Psoas muscle (tissue), 8 donors: ENCODE measurements around the gene LRTM2. TPM values are rescaled to one million over a fixed set of nuclear protein-coding genes. Genes with fewer than 3 reads are reported as not detected.

Experiments used
- ATAC-seq, 4 donors: fragments of 200-7000 bp; cut with Tn5 transposase; one replicate each; pipeline ENCODE4 v1.9.1; 2020; ENCODE audit warnings: moderate library complexity in 3 of 4, mild to moderate bottlenecking in 2 of 4
- DNase-seq, 2 donors: peaks; one replicate each; pipeline ENCODE4 v3.0.0-alpha.2; 2020
- H3K27ac ChIP-seq: fragments of 200-600 bp; one replicate; pipeline ENCODE4 v1.8.0; 2022
- H3K27me3 ChIP-seq, 3 donors: fragments of 200-600 bp in 1 of 3; one replicate each; pipeline versions ENCODE4 v1.6.1 to v1.8.0; 2013 to 2022; ENCODE audit warnings: low read length in 2 of 3, mild to moderate bottlenecking in 2 of 3, moderate library complexity in 1 of 3; ENCODE audit not compliant: insufficient read depth in 3 of 3
- H3K36me3 ChIP-seq, 2 donors: fragments of 200-600 bp in 1 of 2; one replicate each; pipeline versions ENCODE4 v1.6.1 to v1.8.0; 2013 to 2022; ENCODE audit warnings: low read depth in 1 of 2, mild to moderate bottlenecking in 1 of 2, moderate library complexity in 1 of 2; ENCODE audit not compliant: insufficient read depth in 1 of 2
- H3K4me1 ChIP-seq: fragments of 200-600 bp; one replicate; pipeline ENCODE4 v1.8.0; 2022
- H3K4me3 ChIP-seq: fragments of 200-600 bp; one replicate; pipeline ENCODE4 v1.8.0; 2022; ENCODE audit warnings: mild to moderate bottlenecking
- H3K9me3 ChIP-seq: fragments of 200-600 bp; one replicate; pipeline ENCODE4 v1.8.0; 2022
- CTCF ChIP-seq: fragments of 200-600 bp; IDR thresholded peaks from one replicate; pipeline ENCODE4 v1.8.0; 2022; ENCODE audit warnings: antibody characterized with exemption
- WGBS, 3 donors: extraction: QIAGEN DNeasy Blood & Tissue Kit; methylation state at CpG; one replicate each; pipeline versions ENCODE4 v1.1.6 to v1.1.7; 2013; 5-methylcytosine and 5-hydroxymethylcytosine counted together
- intact Hi-C, 2 donors: fragments of 100-400 bp; cut with DNase I; formaldehyde crosslinking; loops; one replicate each; pipeline versions ENCODE4 v1.11.0 to v1.14.2; 2022
- polyA plus RNA-seq, 3 donors: library from polyadenylated mRNA; stranded (reverse); fragments of 200-250 nt; gene quantifications; one replicate each; pipeline ENCODE4 v1.2.3, GENCODE V29; 2013
- total RNA-seq, 4 donors: library from RNA; stranded (reverse); fragmentation: NEBNext Ultra II Directional in 2 of 4; extraction: Animal tissue kit (Norgen Biotek cat#: 25700) in 2 of 4; gene quantifications; one replicate each; pipeline versions ENCODE4 v1.2.1 to v1.2.4, GENCODE V29; 2021 to 2023
- donor health status: healthy with polysubstance abuse.
- donor health status: DM: no; HTN: no; CAD: no; lungs with moderate emphysema.
- donor health status: Bipolar disorder and iron deficiency.
- donor health status: healthy.
- donor health status: DM: yes; HTN: yes; CAD: no.
- donor health status: DM: no; HTN: no; CAD: no.
- donor health status: DM: no; HTN: no; CAD: no.
- donor health status: DM: yes; HTN: yes; CAD: no.

LRTM2 gene
- total and polyA plus RNA-seq, 7 donors: not detected

- no peak for ATAC-seq
- peak in 1 of 2 donors; percentile 42 for DNase-seq
- Histone ChIP-seq H3K27ac (peak overlapping the region; percentile 17), H3K27me3 (no peaks in the 10 kb centered on the region), H3K36me3 (no peaks in the 10 kb centered on the region), H3K9me3 (no peaks in the 10 kb centered on the region), H3K4me1 (peaks cover 19% of the 10 kb centered on the region), H3K4me3 (no peak overlapping the region)
- 87 to 91% (median 88%) methylated on average over 26 of the region's 26 CpGs for WGBS, 3 donors
- TF ChIP-seq CTCF: no peak
- intact Hi-C loops: loop anchor here in 1 of 2 donors (5.0 kb wide), 1 partner anchor 101 kb away; the partner anchor contains the start of gene ADIPOR2
Measured at GRCh38 chr12:1793426-1794210, 26.7 kb upstream of the LRTM2 start.

GRCh38 chr12:1794440-1795090 is 25.8 kb upstream of the LRTM2 start:
- no peak for ATAC-seq
- H3K27ac ChIP-seq: peak overlapping the region; percentile 80
- no peaks in the 10 kb centered on the region for H3K9me3 ChIP-seq
- peak in 1 of 2 donors; percentile 44 for DNase-seq
- H3K27me3 ChIP-seq: no peaks in the 10 kb centered on the region
- WGBS, 3 donors: 75 to 79% (median 79%) methylated on average over 15 of the region's 15 CpGs
- intact Hi-C loops: loop anchor here in 1 of 2 donors (5.0 kb wide), 2 partner anchors 102 to 243 kb away; partner anchors contain the start of gene ADIPOR2
- TF ChIP-seq CTCF: no peak
- peaks cover 17% of the 10 kb centered on the region for H3K4me1 ChIP-seq
- no peak overlapping the region for H3K4me3 ChIP-seq
- H3K36me3 ChIP-seq: no peaks in the 10 kb centered on the region

- peak overlapping the region; percentile 80 for H3K27ac ChIP-seq
- no peak for DNase-seq
Measured at GRCh38 chr12:1795221-1795784, 25.1 kb upstream of the LRTM2 start.

More at GRCh38 chr12:1795221-1795784, 25.1 kb upstream of the LRTM2 start:
- no peak for TF ChIP-seq CTCF
- no peaks in the 10 kb centered on the region for H3K27me3 ChIP-seq
- H3K4me3 ChIP-seq: peak overlapping the region; percentile 71
- H3K36me3 ChIP-seq: no peaks in the 10 kb centered on the region
- 57 to 59% (median 59%) methylated on average over 19 of the region's 19 CpGs for WGBS, 3 donors
- ATAC-seq: no peak
- H3K4me1 ChIP-seq: peaks cover 17% of the 10 kb centered on the region
- intact Hi-C loops: loop anchor here in 1 of 2 donors (5.0 kb wide), 1 partner anchor 242 kb away; no protein-coding TSS in a partner anchor
- H3K9me3 ChIP-seq: no peaks in the 10 kb centered on the region
